ENCODE results near the gene KRTAP12-3.
"Not testable (repeated sequence)": the region's sequence is repeated elsewhere in the genome, so short reads cannot be mapped to it uniquely, and the experiment has no call there.

Gene KRTAP12-3

GRCh38 chr21:44686000-44686781 is 28.5 kb downstream of the KRTAP12-3 start:
- no peak for DNase-seq

- DNase-seq: no peak
Observed at GRCh38 chr21:44686843-44687561, 29.3 kb downstream of the KRTAP12-3 start.

GRCh38 chr21:44687671-44688070 is 29.9 kb downstream of the KRTAP12-3 start:
- no peak for DNase-seq

- not testable (repeated sequence) for DNase-seq
Observed at GRCh38 chr21:44689740-44690139, 32.0 kb downstream of the KRTAP12-3 start.

GRCh38 chr21:44691686-44692085 is 34.0 kb downstream of the KRTAP12-3 start:
- DNase-seq: no peak

GRCh38 chr21:44692798-44693512 is 35.2 kb downstream of the KRTAP12-3 start:
- no peak for DNase-seq

GRCh38 chr21:44694776-44695175 is 37.0 kb downstream of the KRTAP12-3 start:
- DNase-seq: no peak

GRCh38 chr21:44695184-44695583 is 37.5 kb downstream of the KRTAP12-3 start:
- DNase-seq: no peak

GRCh38 chr21:44695641-44696040 is 37.9 kb downstream of the KRTAP12-3 start:
- no peak for DNase-seq

GRCh38 chr21:44696572-44696971 is 38.8 kb downstream of the KRTAP12-3 start:
- no peak for DNase-seq

- not testable (repeated sequence) for DNase-seq
Observed at GRCh38 chr21:44697172-44697810, 39.6 kb downstream of the KRTAP12-3 start, which contains the start of gene KRTAP10-12. TSS of gene KRTAP10-12 (plus strand) at chr21:44697172. CDS start at chr21:44697202, 30 bp downstream.

- no peak for DNase-seq
Observed at GRCh38 chr21:44697811-44698734, 40.3 kb downstream of the KRTAP12-3 start.

- no peak for DNase-seq
Observed at GRCh38 chr21:44699502-44700001, 41.8 kb downstream of the KRTAP12-3 start.

GRCh38 chr21:44700101-44701022 is 42.6 kb downstream of the KRTAP12-3 start:
- no peak for DNase-seq

- DNase-seq: no peak
Observed at GRCh38 chr21:44701023-44701400, 43.3 kb downstream of the KRTAP12-3 start.

- DNase-seq: no peak
Observed at GRCh38 chr21:44701541-44701940, 43.8 kb downstream of the KRTAP12-3 start.

GRCh38 chr21:44702111-44702972 is 44.6 kb downstream of the KRTAP12-3 start:
- no peak for DNase-seq

GRCh38 chr21:44702973-44703730 is 45.4 kb downstream of the KRTAP12-3 start:
- DNase-seq: no peak
